D721Med (cell line): ENCODE results near the gene TSPEAR.

Source experiments
- DNase-seq: peaks from one replicate; pipeline ENCODE4 v3.0.0; 2011; ENCODE audit warnings: low spot score; ENCODE audit not compliant: insufficient read length
- FAIRE-seq: peaks from 2 replicates; lab custom pipeline; 2011; peaks lifted over from hg19 to GRCh38; lab: Jason Lieb, UNC
- TF ChIP-seq, protein P1 (sequence below): IDR thresholded peaks from 2 replicates; pipeline ENCODE4 v1.5.1; 2012; ENCODE audit warnings: mild to moderate bottlenecking, control low read depth; ENCODE audit not compliant: insufficient read depth; ENCODE audit errors: missing control alignments

The TSPEAR gene

DNA sequence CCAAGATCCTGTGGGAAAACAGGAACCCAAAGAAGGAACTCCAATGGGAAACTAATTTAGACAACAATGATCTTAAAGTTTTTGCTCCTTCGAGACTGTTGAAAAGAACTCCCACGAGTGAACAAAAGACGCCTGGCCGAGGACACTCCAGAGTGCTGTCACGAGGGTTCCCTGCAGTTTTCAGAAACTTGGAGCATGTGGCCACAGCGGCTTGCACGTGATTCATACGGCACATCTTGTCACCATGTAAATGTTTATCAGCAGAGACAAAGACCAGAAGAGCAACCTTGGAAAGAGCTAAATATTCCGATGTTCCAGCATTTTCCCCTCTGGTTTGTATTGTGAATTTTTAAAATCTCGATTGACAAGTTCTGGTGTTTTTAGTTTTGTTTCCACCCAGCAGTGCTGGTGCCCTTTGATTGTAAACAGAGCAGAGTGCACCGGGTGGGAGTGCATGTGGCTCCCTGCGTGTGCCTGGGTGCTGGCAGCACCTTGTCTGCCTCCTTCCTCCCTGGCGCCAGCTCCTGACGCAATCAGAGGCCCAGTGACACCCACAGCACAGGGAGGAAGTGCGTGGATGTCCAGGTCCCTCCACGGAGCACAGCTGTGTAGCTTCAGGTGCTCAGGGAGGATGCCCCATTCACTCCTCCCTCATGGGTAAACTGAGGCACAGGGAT, 233.1 kb downstream of the TSPEAR start:
- TF ChIP-seq, protein P1, sequence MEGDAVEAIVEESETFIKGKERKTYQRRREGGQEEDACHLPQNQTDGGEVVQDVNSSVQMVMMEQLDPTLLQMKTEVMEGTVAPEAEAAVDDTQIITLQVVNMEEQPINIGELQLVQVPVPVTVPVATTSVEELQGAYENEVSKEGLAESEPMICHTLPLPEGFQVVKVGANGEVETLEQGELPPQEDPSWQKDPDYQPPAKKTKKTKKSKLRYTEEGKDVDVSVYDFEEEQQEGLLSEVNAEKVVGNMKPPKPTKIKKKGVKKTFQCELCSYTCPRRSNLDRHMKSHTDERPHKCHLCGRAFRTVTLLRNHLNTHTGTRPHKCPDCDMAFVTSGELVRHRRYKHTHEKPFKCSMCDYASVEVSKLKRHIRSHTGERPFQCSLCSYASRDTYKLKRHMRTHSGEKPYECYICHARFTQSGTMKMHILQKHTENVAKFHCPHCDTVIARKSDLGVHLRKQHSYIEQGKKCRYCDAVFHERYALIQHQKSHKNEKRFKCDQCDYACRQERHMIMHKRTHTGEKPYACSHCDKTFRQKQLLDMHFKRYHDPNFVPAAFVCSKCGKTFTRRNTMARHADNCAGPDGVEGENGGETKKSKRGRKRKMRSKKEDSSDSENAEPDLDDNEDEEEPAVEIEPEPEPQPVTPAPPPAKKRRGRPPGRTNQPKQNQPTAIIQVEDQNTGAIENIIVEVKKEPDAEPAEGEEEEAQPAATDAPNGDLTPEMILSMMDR, result no peak
- FAIRE-seq (no peak), DNase-seq (no peak)

DNA sequence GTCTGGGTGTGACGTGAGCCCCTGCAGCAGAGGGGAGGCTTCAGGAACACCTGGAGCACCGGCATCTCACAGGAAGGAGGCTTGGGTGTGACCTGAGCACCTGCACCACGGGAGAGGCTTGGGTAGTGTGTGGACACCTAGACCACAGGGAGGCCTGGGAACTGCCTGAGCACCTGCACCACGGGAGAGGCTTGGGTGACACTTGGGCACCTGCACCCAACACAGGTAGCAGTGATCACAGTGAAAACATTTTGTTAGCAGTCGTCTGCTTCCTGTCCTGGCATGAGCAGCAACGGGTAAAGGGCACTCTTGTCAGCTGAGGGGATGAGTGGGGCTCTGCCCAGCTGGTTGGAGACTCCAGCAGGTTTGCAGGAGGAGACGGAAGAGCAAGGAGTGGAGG, 233.7 kb downstream of the TSPEAR start:
- DNase-seq (no peak), FAIRE-seq (no peak)
- TF ChIP-seq, protein P1, result no peak

DNA sequence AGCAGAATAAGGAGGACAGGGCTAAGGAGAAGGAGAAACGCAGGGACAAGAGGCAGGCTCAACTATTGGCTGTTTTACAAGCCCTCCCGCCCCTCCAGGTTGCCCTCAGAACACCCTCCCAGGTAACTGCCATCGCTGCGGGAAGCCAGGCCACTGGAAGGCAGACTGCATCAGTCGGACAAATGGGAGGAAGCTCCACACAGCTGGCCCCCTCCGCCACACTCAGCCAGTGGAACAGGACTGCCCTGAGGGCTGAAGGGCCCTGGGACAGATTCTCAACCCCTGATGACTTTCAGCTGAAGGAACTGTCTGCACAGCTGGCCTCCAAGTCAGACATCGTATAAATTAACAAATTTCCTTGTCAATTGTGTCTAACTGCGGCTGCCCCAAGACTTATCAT, 234.2 kb downstream of the TSPEAR start:
- DNase-seq (no peak), FAIRE-seq (no peak)
- TF ChIP-seq, protein P1, result no peak

DNA sequence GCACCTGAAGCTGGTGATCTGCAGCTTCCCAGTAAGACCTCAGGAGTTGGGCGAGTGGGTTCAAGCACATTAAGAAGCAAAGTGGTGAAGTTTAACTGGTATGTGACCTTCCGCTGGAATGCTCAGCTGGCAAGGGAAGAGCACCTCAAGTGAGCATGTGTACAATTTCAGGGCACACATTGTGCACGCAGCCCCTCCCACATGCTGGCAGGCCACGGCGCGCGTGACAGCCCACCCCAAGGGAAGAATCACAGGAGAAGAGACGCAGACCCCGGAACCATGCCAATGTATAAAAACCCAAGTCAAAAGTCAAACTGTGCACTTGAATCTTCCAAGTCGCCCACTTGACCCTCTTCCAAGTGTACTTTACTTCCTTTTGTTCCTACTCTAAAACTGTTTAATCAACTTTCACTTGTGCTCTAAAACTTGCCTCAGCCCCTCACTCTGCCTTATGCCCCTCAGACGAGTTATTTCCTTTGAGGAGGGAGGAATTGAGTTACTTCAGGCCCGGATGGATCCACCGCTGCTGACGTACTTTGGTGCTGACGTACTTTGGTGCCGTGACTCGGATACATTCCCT, 236.0 kb downstream of the TSPEAR start:
- FAIRE-seq, result no peak
- TF ChIP-seq, protein P1, result no peak
- no peak for DNase-seq

DNA sequence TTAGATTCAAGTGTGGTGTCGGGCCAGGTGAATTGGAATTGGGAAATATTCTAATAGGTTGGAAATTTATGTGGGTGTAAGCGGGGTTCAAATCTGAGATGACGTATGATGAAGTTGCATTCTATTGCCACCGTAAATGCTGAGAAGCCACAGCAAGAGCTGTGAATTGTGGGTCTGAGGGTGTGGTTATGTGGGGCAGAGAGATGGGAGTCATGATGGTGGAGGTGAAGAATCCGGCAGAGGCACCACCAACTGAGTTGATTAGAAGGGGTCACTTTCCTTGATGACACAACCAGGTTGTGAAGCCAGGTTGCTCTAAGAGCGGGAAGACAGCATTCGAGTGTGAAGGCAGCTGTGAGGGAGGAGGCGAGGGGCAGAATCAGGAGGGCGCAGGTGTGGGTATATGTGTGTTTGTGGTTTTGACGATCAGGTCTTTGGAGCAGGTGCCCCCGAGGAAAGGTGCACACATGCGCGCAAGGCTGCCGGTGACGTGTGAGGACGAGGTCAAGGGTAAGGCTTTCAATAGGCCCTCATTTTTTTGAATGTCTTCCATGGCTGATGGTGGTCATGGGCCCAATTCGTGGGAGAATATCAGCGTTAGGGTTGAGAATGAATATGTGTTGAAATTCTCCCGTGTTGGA, 237.3 kb downstream of the TSPEAR start:
- no peak for FAIRE-seq
- DNase-seq, result no peak
- TF ChIP-seq, protein P1, result no peak

DNA sequence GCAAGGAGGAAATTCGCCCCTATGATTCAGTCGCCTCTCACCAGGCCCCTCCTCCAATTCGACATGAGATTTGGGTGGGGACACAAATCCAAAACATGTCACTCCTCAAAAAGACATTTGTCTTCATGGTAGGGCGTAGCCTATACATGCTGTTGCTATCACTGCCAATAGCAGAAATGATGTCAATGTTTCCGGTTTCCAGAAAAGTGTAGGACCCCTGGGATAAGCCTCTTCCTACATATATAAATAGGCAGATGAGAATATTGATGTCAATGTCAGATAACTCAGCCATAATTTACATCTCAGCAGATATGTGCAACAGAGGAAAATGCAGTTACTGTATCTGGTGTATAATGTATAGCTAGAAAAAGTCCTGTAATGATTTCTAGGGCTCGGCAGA, 239.4 kb downstream of the TSPEAR start:
- DNase-seq, result no peak
- FAIRE-seq, result no peak
- TF ChIP-seq, protein P1, result no peak

DNA sequence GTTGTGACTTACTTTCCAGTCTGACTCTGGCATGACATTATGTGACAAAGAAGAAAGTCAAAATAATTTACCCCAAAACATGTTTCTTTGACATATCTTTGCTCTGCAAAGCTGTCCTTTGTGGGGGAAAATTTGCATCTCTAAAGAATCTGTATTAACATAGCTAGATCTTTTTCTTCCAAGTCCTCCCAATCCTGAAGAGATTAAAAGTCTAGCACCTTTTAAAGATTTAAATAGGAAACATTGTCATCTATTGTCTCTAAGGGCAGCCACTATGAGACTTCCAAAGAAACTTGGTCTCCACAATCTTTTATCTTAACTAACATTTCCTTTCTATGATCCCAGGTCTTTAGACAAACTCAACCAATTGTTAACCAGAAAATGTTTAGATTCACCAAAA, 240.0 kb downstream of the TSPEAR start:
- DNase-seq (no peak), FAIRE-seq (no peak)

More for the DNA sequence above, 240.0 kb downstream of the TSPEAR start:
- TF ChIP-seq, protein P1, result no peak
